ENCODE data around the gene PSMB2.

- TF ChIP-seq CTCF (IDR thresholded peaks at IDR 0.05; ENCODE audit: low read depth, low read length) (no peak), EZH2phosphoT487 (IDR thresholded peaks at IDR 0.05; ENCODE audit: low read depth) (no peak)
Observed at GRCh38 chr1:35680271-35680670, 38.9 kb upstream of the PSMB2 start.
